ENCODE data around the gene PCK2.
"Not testable (repeated sequence)": the region's sequence is repeated elsewhere in the genome, so short reads cannot be mapped to it uniquely, and the experiment has no call there.

The PCK2 gene

GRCh38 chr14:24093901-24094840 lies at the start of gene PCK2:
Gene PCK2, plus strand, starts transcription at chr14:24094311. Its CDS starts 95 bp downstream, at chr14:24094406.
- FAIRE-seq (no peak), DNase-seq (ENCODE audit: low spot score) (peak; percentile 97)

DNA sequence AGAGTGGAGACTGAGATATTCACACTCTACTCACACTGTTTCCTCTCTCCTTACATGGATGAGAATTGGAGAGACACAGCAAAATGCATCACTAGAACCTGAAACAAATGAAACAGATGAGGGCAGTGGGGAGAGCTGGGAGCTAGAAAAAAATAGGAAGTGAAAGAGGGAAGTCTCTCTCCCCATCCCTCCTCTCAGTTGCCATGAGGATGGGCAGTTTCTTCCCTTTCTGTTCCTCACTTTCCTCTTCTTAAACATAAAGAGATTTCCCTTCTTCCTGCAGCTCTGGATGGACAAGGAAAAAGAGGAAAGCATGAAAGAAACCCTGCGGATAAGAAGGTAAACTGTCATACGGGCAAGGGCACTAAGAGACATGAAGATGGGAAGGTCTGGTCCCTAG lies 45.1 kb upstream of the PCK2 start:
- FAIRE-seq; DNase-seq (ENCODE audit: low spot score): not testable (repeated sequence)

DNA sequence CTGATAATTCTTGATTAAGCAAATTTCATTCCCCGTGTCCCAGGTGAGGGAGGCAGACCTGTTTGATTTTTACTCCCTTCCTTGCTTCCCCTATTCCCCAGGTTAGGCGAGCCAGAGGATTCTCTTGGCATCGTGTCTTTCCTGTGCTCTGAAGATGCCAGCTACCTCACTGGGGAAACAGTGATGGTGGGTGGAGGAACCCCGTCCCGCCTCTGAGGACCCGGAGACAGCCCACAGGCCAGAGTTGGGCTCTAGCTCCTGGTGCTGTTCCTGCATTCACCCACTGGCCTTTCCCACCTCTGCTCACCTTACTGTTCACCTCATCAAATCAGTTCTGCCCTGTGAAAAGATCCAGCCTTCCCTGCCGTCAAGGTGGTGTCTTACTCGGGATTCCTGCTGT lies 43.4 kb upstream of the PCK2 start:
- not testable (repeated sequence) for FAIRE-seq

GRCh38 chr14:24051176-24051788 lies 42.8 kb upstream of the PCK2 start:
- no peak for FAIRE-seq

More for the DNA sequence above, 43.4 kb upstream of the PCK2 start:
- DNase-seq (ENCODE audit: low spot score): not testable (repeated sequence)

DNA sequence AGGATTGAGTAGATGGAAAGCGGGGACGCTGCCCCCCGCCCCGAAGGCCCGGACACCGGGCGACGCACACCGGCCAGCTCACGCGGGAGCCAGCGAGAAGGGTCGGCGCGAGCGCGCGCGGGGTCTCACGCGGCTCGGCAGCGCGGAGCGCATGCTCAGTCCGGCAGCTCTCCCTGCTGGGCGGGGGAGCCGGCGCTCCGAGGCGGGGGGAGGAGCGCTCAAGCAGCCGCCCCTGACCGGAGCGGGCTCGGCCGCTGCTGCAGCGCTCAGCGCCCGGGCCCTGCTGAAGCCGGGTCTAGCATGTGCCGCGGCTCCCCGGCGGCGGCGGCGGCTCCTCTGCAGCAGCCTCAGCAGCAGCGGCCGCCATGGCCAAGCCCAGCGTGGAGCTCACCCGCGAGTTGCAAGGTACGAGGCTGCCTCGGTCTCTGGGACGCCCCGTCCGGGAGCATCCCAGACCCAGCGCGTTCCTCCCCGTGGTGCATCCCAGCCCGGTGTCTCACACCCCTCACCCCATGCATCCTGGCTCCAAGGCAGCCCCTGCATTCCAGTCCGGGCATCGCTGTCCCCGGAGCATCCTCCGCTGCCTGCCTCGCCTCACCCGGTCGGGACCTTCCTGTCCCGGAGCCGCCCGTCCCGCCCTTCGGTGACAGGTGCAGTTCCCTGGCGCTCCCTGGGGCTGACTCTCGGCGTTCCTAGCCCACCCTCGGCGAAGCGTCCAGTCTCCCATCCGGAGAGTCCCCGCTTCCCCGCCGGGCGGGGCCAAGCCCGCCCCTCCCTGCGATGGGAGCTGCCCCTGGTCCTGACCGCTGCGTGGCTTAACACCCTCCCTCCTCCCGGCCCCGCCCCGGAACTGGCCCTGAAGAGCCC lies 42.1 kb upstream of the PCK2 start, which contains the start of gene CARMIL3:
Gene CARMIL3 (plus strand): TSS at position 221 of the 867 bp plus-strand sequence. CDS start 145 bp downstream, at position 366.
- peak; percentile 87 for DNase-seq (ENCODE audit: low spot score)
- no peak for FAIRE-seq

More at GRCh38 chr14:24051176-24051788, 42.8 kb upstream of the PCK2 start:
- DNase-seq (ENCODE audit: low spot score): no peak

DNA sequence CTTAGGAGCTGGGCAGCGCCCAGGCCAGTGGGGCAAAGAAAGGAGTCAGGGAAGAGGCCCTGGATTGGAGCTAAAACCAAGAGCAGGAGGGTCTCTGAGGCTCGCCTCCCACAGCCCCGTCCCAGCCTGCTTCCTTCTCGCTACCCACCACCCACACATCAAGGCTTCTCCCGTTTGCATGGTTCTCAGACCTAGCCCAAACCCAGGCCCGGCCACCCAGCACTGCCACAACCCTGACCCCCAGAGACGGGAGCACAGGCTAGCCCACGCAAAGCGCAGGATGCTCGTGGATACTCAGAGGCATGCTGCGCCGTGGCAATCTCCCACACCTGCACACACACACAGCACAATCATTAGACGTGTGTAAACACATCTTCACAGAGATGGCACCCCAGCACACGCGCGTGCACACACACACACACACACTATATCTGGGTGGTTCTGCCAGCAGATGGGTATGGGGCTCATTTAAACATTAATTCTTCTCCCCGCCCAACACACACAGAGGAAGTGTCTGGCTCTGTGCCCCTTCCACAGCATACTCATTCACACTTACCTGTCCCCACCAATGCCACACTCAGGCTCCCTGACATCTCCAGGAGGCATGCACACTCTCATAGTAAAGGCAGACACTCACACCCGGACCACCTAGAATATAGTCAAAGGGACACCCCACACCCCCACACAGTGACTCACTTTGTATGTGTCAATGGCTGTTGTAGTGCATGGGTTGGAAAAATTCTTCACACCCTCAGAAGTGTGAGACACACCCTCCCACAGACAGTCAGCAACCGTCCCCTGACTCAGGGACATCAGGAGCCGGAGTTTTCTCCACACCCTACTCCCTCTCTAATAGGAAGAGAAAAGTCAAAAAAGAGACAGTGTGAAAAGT lies 41.2 kb upstream of the PCK2 start:
- no peak for DNase-seq (ENCODE audit: low spot score)
- FAIRE-seq: no peak

DNA sequence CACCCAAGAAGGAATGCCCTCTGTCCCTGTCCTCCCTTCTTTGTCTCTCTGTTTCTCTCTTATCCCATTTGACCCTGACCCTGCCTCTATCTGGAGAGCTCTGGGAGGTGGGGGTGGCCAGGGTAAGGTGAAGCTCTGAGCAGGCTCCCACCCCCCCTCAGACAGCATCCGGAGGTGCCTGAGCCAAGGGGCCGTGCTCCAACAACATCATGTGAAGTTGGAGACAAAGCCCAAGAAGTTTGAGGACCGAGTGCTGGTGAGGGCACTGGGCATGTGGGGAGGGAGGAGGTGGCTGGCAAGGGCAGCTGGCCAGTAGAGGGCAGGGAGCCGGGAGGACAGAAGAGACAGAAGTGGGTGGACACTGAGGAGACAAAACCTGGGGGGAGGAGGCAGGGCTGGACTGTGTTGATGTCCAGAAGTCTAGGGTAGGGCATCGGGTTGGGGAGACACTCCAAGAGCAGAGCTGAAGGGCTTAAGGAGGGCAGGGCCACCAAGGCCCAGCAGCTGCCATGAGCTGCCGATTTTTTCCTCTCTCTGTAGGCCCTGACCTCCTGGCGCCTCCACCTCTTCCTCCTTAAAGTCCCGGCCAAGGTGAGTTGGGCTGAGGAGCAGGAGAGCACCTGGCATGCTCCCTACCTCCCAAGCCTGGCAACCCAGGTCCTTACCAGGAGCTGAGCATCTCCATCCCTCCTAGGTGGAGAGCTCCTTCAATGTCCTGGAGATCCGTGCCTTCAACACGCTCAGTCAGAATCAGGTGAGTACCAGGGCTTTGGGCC lies 40.4 kb upstream of the PCK2 start:
- DNase-seq (ENCODE audit: low spot score) (no peak), FAIRE-seq (no peak)

DNA sequence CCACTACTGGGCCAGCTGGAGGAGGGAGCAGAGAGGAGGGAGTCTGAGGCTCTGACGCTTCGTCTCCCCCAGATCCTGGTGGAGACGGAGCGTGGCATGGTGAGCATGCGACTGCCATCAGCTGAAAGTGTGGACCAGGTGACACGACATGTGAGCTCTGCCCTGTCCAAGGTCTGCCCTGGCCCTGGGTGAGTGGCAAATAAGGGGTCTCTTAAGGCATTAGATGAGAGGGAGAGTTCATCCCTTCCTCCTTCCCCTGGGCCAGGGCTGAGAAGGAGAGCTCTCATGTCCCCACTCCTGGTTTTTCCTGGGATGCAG lies 39.8 kb upstream of the PCK2 start:
- DNase-seq (ENCODE audit: low spot score): no peak
- FAIRE-seq: no peak

DNA sequence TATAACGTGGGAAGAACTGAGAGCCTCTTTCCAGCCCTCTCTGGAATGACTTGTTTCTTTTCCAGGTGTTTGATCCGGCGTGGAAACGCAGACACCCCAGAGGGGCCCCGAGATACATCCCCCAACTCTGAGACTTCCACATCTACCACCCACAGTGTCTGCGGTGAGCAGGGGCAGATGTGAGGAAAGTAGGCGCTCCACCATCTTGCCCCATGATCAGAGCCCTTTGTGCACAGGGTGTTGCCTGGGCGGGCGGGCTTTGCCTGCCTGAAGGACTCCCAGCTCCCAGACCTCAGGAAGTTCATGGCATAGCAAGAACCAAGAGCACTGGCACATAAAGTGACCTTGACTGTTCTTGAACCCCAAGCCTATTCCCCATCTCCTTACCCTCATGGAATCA lies 39.5 kb upstream of the PCK2 start:
- DNase-seq (ENCODE audit: low spot score): no peak
- no peak for FAIRE-seq

GRCh38 chr14:24055971-24056799 lies 37.9 kb upstream of the PCK2 start:
- DNase-seq (ENCODE audit: low spot score) (no peak), FAIRE-seq (no peak)

DNA sequence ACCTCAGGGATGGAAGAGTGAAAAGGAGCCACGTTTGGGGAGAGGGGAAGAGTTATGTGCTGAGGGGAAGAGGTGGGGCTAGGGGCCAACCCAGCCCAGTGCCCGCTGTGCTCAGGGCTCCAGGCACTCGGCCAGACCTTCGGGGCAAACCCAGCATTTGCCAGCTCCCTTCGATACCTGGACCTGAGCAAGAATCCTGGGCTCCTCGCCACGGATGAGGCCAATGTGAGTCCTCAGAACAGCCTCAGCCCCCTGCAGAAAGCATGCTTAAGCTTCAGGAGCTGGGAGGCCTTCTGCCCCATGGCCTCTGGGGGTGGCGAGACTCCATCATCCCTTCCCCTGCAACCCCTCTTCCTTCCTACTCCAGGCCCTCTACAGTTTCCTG lies 37.3 kb upstream of the PCK2 start:
- FAIRE-seq: no peak
- DNase-seq (ENCODE audit: low spot score): no peak

DNA sequence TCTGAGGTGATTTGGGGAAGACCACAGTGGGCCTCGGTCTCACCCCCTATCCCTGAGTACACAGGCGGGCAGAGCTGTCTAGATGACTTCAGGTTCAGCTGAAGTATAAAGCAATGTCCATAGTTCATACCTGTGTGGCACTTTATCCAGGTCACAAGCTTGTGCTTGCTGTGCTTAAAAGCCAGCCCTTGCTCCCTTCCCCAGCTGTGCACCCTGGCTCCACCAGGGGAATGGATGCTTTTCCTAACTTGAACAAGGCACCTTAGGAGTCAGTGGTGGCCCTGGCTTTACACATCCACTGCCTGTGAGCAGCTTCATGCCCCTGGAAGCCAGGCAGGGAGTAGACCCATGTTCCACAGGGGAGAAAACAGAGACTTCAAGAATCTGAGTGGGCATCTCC lies 36.8 kb upstream of the PCK2 start:
- no peak for DNase-seq (ENCODE audit: low spot score)
- FAIRE-seq: no peak

GRCh38 chr14:24057867-24058259 lies 36.2 kb upstream of the PCK2 start:
- no peak for DNase-seq (ENCODE audit: low spot score)
- FAIRE-seq: no peak

GRCh38 chr14:24058260-24058950 lies 35.7 kb upstream of the PCK2 start:
- FAIRE-seq: no peak
- DNase-seq (ENCODE audit: low spot score): peak; percentile 83

GRCh38 chr14:24058951-24059475 lies 35.1 kb upstream of the PCK2 start:
- FAIRE-seq: no peak
- no peak for DNase-seq (ENCODE audit: low spot score)

GRCh38 chr14:24059841-24060388 lies 34.2 kb upstream of the PCK2 start:
- DNase-seq (ENCODE audit: low spot score): no peak
- FAIRE-seq: no peak

- no peak for FAIRE-seq
- DNase-seq (ENCODE audit: low spot score): no peak
These were observed 33.7 kb upstream of the PCK2 start for GRCh38 chr14:24060443-24060842.
